CD4-positive, alpha-beta T cell treated with Interleukin-21 for 1 hour (primary cell): ENCODE data around the gene CUL7.
"Not testable (repeated sequence)": the region's sequence is repeated elsewhere in the genome, so short reads cannot be mapped to it uniquely, and the experiment has no call there.

Experiments
- DNase-seq: peaks from one replicate; pipeline ENCODE4 v3.0.0-alpha.2; 2020

Gene CUL7

DNA sequence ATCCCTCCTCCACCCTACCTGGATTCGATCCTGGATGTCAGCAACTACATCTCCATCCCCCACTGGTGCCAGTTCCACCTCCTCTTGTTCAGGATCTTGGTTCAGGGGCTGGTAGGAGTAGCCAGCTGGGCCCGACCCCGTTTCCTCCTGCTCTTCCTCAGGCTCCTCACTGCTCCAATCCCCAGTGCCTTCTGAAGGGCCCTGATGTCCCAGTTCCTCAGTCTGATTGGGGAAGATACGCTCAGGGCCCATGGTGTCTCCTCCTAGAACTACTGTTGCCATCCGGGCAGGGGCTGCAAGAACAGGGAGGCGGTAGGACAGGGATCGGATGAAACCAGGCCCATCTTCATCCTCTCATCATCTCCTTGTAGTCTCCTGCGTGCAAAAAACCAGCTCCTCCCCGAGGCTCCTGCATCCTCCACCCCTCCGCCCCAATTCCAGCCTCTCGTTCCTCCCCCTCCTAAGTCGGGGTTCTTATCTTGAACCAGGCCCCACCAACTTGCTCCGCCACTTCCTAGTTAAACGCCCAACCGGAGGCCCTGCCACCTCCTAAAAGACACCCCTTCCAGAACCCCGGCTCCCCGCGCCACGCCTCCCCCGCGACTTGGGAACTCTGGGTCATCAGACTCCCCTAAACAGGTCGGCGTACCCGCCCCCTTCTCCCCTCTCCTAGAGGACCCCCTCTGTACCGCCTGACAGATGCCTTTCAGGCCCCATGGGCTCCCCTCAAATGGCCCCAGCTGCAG is 40.4 kb downstream of the CUL7 start:
- DNase-seq, result no peak

DNA sequence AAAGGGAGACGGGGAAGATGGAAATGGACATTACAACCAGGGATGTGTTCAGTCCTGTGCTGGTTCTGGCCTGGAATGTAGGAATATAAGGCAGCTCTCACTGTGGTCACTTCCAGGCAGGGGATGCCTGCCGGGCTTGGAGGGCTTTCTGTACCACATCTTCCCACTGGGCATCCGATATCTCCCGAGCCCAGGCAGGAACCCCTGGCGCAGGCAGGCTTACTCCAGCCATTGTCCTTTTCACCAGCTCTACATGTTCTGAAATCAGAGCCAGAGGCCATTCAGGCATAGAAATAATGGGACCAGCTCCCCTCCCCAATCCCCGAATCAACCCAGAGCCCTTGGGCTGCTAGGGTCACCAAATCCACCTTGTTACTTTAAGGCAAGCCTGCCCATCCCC is 41.3 kb downstream of the CUL7 start:
- DNase-seq, result no peak

DNA sequence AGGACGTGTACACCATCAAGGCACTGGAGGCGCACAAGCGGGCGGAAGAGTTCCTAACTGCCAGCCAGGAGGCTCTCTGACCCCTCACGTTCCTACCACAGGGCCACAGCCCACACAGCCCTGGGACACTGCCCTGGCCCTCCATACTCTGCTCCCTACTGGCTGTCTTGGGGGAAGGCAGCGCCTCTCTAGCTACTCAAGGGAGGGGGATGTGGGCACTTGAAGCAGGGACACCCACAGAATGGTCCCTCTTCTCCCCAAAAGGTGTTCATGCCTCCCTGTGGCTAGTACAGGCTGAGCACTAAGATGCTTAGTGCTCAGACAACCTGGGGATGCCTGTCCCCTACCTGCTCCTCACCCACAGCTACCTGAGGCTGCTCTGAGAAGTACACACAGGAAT is 42.4 kb downstream of the CUL7 start:
- DNase-seq, result no peak

DNA sequence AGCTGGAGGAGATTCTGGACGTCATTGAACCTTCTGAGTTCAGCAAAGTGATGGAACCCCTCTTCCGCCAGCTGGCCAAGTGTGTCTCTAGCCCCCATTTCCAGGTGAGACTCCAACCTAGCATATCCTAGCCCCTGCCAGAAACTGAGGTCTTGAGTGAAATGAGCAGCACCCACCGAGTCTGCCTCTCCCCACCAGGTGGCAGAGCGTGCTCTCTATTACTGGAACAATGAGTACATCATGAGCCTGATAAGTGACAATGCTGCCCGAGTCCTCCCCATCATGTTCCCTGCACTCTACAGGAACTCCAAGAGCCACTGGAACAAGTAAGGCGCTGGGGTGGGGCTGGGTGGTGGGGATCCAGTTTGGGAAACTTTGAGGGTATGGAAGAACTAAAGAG is 44.5 kb downstream of the CUL7 start:
- DNase-seq, result peak; percentile 44

DNA sequence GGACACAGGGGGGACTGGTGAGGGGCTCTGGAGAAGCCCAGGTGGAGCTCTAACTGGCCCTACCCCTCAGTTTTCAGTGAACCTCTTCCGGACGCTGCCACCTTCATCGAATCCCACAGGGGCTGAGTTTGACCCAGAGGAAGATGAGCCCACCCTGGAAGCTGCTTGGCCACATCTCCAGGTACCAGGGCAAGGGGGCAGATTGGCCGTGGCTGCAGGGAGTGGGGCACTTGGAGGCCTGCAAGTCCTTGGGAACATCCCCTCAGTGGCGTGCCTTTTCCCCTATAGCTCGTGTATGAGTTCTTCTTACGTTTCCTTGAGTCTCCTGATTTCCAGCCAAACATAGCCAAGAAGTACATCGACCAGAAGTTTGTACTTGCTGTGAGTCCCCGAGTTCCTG is 46.5 kb downstream of the CUL7 start:
- DNase-seq, result no peak

DNA sequence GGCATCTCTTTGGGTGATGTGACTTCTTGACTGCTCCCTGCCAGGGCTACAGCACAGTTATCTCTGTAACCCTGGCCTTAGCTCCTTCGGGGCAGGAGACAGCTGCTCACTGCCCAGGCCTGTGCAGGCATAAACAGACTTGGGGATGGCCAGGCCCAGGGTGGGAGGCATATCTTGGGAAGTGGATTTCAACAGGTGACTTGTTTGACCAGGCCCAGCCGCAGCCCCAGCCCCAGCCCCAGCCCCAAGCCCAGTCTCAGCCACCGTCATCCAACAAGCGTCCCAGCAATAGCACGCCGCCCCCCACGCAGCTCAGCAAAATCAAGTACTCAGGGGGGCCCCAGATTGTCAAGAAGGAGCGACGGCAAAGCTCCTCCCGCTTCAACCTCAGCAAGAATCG is 47.4 kb downstream of the CUL7 start:
- DNase-seq, result no peak

DNA sequence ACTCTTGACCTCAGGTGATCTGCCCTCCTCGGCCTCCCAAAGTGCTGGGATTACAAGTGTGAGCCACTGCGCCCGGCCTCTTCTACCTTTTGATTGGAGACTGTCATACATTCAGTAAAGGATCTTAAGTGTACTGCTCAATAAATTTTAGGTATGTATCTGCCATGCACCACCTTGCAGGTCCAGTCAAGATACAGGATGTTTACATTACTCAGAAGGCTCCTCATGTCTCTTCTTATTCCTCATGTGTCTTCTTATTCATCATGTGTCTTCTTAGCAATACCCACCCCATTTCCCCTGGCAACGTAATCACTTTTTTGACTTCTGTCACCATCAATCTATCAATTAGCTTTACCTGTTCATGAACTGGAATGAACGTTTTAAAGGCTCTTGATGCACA is 47.8 kb downstream of the CUL7 start:
- no peak for DNase-seq

DNA sequence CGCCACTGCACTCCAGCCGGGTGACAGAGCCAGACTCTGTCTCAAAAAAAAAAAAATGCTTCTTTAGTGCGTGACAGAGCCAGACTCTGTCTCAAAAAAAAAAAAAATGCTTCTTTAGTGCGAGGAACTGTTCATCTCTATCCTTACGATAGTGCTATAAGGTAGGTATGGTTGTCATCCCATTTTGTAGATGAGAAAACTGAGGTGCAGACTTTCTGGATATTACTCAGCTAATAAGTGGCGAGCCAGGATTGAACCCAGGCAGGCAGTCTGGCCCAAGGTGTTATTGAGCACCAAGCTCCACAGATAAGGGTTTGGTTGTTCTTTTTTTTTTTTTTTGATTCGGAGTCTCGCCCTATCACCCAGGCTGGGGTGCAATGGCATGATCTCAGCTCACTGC is 51.8 kb downstream of the CUL7 start:
- no peak for DNase-seq

DNA sequence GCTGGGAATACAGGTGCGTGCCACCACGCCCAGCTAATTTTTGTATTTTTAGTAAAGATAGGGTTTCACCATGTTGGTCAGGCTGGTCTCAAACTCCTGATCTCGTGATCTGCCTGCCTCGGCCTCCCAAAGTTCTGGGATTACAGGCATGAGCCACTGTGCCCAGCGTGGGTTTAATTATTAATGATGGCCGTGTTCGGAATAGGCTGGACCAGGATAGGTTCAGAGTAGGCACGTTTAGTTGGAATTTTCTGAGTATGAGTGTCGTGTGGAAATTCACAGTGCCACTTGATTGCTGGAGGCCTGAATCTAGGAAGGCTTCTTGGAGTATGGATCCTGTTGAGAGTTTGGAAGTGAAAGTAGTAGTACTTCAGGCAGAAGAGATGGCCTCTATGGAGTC is 55.4 kb downstream of the CUL7 start:
- not testable (repeated sequence) for DNase-seq

DNA sequence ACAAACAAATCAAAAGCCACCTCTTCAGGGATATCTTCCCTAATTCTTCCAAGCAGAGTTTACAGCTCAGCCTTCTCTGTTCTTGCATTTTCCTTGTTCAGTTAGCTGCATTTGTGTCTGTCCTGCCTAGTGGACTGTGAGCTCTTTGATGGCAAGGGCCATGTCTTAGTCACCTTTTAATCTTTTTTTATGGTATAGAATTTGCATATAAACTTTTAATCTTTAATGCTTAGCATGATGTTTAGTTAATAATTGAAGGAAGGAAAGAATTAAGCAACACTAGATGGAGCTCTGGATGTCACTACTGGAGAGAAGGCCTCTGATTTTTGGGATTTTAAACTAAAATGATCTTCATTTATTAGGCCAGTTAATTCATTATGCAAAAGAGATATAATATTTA is 57.1 kb downstream of the CUL7 start:
- no peak for DNase-seq

DNA sequence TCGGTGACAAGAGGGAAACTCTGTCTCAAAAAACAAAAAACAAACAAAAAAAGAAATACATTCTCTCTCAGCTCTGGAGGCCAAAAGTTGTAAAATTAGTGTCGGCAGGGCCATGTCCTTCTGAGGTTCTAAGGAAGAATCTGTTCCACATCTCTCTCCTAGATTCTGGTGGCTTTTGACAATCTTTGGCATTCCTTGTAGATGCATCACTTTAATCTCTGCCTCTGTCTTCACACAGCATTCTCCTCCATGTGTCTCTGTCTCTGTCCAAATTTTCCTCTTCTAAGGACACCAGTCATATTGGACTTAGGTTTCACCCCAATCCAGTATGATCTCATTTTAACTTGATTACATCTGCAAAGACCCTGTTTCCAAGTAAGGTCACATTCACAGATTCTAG is 60.2 kb downstream of the CUL7 start:
- no peak for DNase-seq

DNA sequence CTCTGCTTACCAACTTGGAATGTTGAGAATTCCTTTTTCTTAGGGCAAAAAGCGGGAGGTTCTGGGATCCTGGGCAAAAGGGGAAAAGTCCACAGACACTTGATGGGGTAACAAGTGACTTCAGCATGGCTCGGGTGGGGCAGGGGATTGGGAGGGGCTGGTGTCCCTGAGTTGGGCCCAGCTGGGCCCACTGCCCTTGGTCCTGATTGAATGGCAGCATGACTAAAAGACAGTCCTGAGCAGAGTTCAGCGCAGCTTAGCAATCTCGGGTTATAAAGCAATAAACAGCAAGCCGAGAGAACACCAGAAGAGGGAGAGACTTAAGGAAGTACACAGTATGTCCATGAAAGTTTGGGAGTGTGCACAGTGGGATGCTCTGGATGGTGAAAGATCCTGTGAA is 63.7 kb downstream of the CUL7 start:
- no peak for DNase-seq

DNA sequence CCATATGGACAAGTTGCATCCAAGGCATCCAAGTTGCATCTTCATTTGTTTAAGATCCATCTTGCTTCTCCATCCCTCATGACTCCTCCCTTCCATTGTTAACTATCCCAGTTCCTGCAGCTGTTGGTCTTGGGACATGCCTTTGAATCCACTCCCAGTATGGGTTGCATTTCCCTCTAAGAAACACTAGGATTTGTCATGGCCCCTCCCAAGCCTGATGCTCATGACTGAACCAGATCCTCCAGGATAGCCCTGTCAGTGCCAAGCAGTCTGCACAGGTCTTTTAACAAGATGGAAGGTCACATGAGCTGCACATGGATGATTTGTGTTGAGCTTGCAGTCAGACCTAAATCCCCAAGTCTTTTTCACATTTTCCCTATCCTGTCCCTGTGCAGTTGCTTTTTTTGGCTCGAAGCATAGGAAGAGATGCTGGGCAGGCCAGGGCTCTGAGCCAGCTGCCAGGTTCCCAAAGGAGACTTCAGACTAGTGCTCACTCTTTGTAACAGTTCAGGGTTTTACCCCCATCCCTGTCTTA is 65.1 kb downstream of the CUL7 start:
- no peak for DNase-seq
